HFFc6 (cell line): Measurements from ENCODE around the gene DOCK4. TPM values are rescaled to one million over a fixed set of nuclear protein-coding genes. Genes with fewer than 3 reads are reported as not detected.

Source experiments
- DNase-seq: peaks from one replicate; pipeline ENCODE4 v3.0.0-alpha.2; 2018
- H3K27ac Mint-ChIP-seq: 2 replicates; pipeline ENCODE4 v1.8.0; 2020; ENCODE audit warnings: mild to moderate bottlenecking, mixed read lengths
- H3K27me3 Mint-ChIP-seq: 2 replicates; pipeline ENCODE4 v1.8.0; 2021; ENCODE audit warnings: mild to moderate bottlenecking, moderate library complexity, mixed read lengths; ENCODE audit not compliant: insufficient read depth
- H3K36me3 Mint-ChIP-seq: 2 replicates; pipeline ENCODE4 v1.8.0; 2021; ENCODE audit warnings: low read depth, mixed read lengths
- H3K4me1 Mint-ChIP-seq: 2 replicates; pipeline ENCODE4 v1.8.0; 2020; ENCODE audit warnings: low read depth, mixed read lengths
- H3K4me3 Mint-ChIP-seq: 2 replicates; pipeline ENCODE4 v1.8.0; 2020; ENCODE audit warnings: mild to moderate bottlenecking, moderate library complexity, mixed read lengths
- H3K9me3 Mint-ChIP-seq: 2 replicates; pipeline ENCODE4 v1.8.0; 2020; ENCODE audit warnings: mild to moderate bottlenecking, mixed read lengths
- total RNA-seq, 6 experiments: library from RNA; stranded (reverse); fragmentation: NEBNext Ultra II Directional; extraction: Animal tissue kit (Norgen Biotek cat#: 25700); gene quantifications; 2 replicates in 1 of 6; 3 replicates in 5 of 6; pipeline ENCODE4 v1.2.3, GENCODE V29; 2021
- TF ChIP-seq, protein P1 (sequence below): fragments of 200-600 bp; sonication (generic); IDR thresholded peaks from 2 replicates; pipeline ENCODE4 v1.5.0; 2021; ENCODE audit warnings: antibody characterized with exemption, mild to moderate bottlenecking

The DOCK4 gene
- total RNA-seq, 6 experiments from 2014 or later: 2.2 to 3.9 (median 3.3) TPM

DNA sequence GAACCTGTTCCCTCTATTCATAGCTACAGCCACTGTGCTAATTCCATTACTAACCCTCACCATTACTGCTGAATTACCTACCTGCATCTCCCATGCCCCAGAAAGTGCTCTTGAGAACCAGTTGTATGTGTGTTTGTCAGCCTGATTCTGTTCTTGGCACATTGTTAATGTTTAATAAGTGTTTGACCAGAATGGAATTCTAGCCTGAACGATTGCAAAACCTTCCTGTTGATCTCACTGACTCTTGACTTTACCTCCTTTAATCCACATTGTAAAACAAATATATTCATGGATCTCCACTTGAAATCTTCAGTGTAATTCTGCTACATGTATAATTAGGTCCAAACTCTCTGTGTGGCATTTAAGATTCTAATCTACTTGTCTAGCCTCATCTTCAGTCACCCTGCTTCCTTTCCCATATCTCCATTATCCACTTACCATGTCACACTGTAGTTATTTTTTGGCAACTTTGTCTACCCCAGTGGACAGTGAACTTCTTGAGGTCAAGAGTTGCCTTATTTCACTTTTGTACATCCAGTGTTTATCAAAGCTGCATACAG, 5.2 kb upstream of the DOCK4 start:
- peak; percentile 16 for DNase-seq

DNA sequence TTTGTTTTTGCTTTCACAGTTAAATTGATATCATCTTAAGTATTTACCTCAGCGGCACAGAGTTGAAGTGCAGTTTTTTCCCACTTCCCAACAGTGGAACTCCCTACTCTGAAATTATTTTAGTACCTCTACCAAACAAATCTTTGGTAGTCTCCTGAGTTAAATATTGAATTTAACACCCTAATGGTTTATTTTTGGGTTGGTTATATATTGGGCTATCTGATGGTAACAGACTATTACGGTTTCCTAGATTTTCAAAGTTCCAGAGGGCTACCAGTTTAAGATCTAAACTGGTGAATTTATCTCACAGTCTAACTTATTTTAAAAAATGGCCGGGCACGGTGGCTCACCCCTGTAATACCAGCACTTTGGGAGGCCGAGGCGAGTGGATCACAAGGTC, 1.6 kb upstream of the DOCK4 start:
- H3K36me3 Mint-ChIP-seq: no peaks in the 10 kb centered on the region; the same call in 1 of the 2 replicates
- peak overlapping the region; percentile 99 for H3K4me3 Mint-ChIP-seq
- TF ChIP-seq, protein P1, sequence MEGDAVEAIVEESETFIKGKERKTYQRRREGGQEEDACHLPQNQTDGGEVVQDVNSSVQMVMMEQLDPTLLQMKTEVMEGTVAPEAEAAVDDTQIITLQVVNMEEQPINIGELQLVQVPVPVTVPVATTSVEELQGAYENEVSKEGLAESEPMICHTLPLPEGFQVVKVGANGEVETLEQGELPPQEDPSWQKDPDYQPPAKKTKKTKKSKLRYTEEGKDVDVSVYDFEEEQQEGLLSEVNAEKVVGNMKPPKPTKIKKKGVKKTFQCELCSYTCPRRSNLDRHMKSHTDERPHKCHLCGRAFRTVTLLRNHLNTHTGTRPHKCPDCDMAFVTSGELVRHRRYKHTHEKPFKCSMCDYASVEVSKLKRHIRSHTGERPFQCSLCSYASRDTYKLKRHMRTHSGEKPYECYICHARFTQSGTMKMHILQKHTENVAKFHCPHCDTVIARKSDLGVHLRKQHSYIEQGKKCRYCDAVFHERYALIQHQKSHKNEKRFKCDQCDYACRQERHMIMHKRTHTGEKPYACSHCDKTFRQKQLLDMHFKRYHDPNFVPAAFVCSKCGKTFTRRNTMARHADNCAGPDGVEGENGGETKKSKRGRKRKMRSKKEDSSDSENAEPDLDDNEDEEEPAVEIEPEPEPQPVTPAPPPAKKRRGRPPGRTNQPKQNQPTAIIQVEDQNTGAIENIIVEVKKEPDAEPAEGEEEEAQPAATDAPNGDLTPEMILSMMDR: no peak
- peak overlapping the region; percentile 85; the same call in 1 of the 2 replicates for H3K27ac Mint-ChIP-seq
- DNase-seq: no peak
- H3K27me3 Mint-ChIP-seq: no peaks in the 10 kb centered on the region
- no peaks in the 10 kb centered on the region for H3K9me3 Mint-ChIP-seq
- peaks cover 43% of the 10 kb centered on the region for H3K4me1 Mint-ChIP-seq

More for the DNA sequence above, 5.2 kb upstream of the DOCK4 start:
- H3K27ac Mint-ChIP-seq: peak overlapping the region; percentile 8; the same call in 1 of the 2 replicates
- H3K36me3 Mint-ChIP-seq: no peaks in the 10 kb centered on the region; the same call in 1 of the 2 replicates
- H3K4me1 Mint-ChIP-seq: peaks cover 40% of the 10 kb centered on the region
- no peak overlapping the region for H3K4me3 Mint-ChIP-seq
- no peaks in the 10 kb centered on the region; the same call in 1 of the 2 replicates for H3K27me3 Mint-ChIP-seq
- no peaks in the 10 kb centered on the region for H3K9me3 Mint-ChIP-seq
- TF ChIP-seq, protein P1: no peak

DNA sequence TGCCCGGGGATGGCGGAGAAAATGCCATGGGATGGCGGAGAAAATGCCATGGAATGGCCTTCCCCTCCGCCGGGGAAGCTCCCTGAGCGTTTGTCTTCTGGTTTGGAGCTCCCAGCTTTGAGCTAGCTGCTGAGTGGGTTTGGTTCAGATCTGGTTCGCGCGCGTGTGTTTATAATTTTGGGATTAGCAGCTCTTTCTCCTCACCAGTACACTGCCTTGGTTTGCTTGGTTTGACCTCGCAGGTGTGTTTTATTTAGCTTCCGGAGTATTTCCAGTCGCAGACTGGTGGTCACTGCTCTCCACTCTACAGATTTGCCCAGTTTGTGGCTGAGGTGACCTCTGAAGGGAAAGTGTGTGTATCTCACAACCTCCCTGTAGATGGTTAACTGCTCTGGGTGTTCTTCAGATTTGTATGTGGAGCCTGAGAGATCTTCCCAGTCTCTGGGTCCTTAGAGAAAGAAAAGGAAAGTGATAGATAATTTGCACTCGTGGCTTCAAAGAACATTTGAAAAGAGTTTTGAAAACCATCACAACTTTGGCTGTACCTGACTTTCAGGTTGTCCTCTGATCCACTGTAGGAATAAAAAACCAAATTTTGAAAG, 893 bp upstream of the DOCK4 start:
- DNase-seq: no peak
- Mint-ChIP-seq H3K4me3 (peak overlapping the region; percentile 99), H3K36me3 (no peaks in the 10 kb centered on the region; the same call in 1 of the 2 replicates), H3K27me3 (no peaks in the 10 kb centered on the region), H3K4me1 (peaks cover 39% of the 10 kb centered on the region), H3K9me3 (no peaks in the 10 kb centered on the region), H3K27ac (peak overlapping the region; percentile 85)
- TF ChIP-seq, protein P1: no peak

DNA sequence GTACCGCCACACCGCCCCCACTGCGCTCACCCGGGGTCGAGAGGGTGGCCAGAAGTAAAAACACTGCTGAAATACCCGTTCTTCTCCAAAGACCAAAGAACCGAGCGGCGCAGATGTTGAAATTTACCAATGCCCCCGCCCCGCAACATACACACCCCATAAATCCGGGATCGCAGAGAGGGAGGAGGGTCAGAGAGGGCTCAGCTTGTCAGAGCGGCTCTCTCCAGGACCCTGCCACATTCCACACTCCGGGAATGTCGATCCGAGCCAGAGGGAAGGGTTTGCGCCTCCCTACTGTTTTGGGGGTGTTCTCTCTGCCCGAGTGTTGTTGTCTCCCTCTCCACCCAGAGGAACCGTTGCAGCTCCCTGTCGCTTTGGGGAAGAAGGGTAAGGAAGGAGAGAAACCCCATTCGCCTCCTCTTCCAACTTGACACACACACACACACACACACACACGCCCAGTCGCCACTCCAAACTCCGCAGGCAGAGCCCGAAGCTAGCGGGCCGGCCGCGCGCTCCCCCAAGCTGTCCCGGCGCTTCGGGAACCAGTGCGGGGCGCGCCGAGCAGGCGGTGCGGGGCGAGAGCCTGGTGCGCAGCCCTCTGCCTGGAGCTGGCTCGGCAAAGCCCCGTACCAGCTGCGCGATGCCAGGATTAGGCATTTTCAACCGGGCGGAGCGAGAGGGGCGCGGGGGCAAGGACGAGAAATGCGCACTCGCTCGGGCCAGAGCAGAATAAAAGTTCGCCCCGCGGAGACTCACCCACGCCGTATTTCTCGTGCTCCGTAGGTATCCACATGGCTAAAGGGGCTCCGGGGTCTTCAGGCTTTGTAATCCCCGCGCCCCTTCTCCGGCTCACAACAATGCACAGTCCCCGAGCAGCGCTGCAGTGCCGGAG, 609 bp downstream of the DOCK4 start:
- peak overlapping the region; percentile 49 for H3K27ac Mint-ChIP-seq
- H3K36me3 Mint-ChIP-seq: no peaks in the 10 kb centered on the region; the same call in 1 of the 2 replicates
- DNase-seq: peak; percentile 31
- H3K4me1 Mint-ChIP-seq: peaks cover 40% of the 10 kb centered on the region
- TF ChIP-seq, protein P1: no peak
- H3K4me3 Mint-ChIP-seq: peak overlapping the region; percentile 99
- no peaks in the 10 kb centered on the region for H3K9me3 Mint-ChIP-seq
- H3K27me3 Mint-ChIP-seq: no peaks in the 10 kb centered on the region

DNA sequence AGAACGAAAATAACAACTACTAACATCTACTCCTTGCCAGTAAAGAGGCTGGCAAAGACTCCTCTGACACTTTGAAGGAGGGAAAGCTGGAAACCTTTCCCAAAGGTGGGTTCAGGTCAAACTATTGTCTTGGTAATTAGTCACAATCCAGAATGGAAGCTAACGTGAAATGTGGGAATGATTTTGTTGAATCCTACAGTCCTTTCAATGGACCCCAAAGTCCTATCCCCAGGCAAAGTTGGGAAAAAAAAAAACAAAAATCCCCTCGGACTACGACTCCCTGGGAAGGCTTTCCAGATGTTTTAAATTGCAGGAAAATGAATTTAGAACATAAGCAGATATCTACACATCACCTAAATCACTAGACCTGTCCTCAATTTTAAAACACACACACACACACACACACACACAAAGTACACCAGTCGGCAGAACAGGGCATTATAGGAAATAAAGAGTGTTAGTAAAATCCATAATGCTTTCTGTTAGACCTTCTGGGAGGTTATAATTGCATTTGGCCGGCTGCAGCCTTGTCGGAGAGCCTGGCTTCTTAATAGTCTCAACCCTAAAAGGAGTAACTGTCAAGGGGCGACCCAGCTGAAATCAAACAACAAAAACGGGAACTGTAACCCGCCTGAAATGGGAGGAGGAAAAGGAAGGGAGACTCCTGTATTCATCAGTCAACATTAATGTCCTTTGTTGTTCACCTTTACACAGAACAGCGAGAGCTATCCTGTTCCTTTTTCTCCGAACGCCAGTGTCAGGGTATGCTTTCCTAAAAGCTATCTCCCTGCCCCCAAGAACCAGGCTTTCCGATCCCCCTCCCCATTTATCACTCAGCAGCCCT, 1.5 kb downstream of the DOCK4 start:
- no peak for DNase-seq
- Mint-ChIP-seq H3K36me3 (no peaks in the 10 kb centered on the region; the same call in 1 of the 2 replicates), H3K27me3 (no peaks in the 10 kb centered on the region), H3K9me3 (no peaks in the 10 kb centered on the region), H3K4me1 (peaks cover 43% of the 10 kb centered on the region), H3K27ac (peak overlapping the region; percentile 49), H3K4me3 (peak overlapping the region; percentile 99)
- TF ChIP-seq, protein P1: no peak
